Dermis blood vessel endothelial cell (primary cell): ENCODE measurements around the gene BPIFB1. TPM values are rescaled to one million over a fixed set of nuclear protein-coding genes. Genes with fewer than 3 reads are reported as not detected.

Experiments used
- DNase-seq: peaks from one replicate; pipeline ENCODE4 v3.0.0; 2010
- total RNA-seq: library from RNA; depleted of rRNA; stranded (reverse); fragments of >200 nt; gene quantifications from 2 replicates; pipeline ENCODE4 v1.2.3, GENCODE V29; 2014

Gene BPIFB1
- total RNA-seq, 1 donor from 2014 or later, result not detected

DNA sequence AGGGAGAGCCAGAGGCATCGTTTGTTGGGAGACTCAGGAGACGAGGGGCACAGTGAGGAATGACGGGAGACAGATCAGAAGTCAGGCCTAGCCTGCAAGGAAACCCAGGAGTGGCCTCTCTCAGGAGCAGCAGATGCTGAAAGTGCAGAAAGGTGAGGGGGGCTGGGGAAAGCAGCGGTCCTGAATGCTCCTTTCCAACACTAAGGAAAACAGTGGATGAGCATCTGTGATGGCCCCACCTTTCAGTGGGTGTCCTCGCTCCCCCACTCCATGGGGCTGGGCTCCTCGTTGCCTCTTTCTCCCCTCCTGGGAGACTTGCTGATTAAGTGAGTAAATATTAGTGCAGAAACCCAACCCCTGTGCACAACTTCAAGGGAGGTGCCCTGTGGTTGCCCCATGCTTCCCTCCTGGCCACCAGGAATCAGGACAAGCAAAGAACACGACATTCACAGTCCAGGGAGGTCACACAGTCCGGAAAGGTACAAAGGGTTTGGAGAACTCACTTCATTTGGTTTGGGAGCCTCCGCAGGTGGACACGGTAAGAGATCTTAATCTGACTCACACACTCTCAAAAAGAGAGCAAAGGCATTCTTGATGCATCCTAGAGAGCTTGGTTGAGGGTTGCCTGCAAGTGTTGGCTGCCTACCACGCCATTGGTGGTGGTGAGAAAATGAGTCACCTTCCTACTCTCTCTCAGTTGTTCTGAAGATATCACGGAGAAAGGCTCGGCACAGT is 9.7 kb upstream of the BPIFB1 start:
- no peak for DNase-seq

DNA sequence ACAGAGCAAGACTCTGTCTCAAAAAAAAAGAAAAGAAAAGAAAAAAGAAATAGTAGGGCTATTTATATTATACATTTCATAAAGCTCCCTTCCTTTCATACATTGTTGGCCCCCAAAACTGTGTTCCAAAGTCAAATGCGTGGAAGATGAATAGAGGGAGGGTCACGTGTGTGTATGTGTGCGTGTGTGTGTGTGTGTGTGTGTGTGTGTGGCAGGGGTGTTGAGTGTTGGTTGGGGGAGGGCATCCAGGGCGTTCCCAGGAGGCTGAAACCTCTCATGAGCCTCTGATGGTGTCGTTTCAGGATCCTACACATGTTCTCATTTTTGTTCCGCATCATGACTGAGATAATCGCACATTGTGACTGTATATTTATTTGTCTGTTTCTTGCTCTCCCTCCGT is 7.8 kb upstream of the BPIFB1 start:
- DNase-seq, result no peak

DNA sequence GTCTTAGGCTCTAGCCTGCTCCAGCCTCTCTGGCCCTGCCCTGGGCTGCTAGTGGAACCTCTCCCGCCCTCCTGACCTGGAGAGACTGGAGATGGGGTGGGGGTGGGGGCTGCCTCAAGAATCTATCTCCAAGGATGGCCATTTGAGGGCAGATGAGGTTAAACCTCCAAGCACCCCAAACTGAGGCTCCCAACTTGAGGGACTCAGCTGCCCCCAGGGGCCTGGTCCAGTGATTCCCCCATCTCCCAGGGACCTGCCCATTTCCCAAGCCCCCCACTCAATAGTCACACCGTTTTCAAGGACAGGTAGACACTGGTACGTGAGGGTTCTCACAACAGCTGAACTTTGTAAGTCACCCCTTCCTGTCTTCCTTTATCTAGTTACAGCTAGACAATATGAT is 7.1 kb upstream of the BPIFB1 start:
- DNase-seq, result no peak

DNA sequence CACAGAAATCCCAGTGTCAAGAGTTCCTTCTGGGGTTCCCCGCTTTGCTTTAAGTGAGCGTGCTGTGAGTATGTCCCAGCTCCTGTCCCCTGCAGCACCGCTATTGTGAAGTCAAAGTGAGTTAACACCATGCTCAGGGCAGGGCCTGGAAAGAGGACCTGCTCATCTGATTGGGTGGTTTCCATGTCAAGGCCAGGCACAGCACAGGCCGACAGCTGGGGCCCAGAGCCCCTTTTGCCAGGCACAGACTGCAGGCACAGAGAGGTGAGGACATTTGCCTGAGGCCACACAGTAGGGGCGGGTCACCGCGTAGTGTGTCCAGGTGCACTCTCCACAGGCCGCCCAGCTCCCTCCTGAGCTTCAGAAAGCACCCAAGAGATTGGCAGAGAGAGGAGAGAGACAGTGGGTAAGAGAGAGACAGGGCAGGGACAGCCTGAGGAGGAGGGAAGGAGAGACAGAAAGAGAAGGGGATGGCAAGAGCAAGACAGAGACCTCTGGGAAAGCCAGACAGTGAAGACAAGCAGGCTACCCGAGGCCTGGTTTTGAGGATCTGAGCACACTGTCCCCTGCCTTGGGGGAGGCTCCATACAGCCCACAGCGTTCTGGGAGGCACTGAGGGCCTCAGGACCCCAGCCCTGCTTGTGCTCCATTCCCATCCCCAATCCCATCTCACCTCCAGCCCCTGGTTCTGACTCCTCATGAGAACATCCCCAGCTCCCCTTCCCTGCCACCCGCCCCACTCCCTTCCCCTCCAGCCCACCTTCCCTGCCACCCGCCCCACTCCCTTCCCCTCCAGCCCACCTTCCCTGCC is 6.5 kb upstream of the BPIFB1 start:
- DNase-seq, result no peak

DNA sequence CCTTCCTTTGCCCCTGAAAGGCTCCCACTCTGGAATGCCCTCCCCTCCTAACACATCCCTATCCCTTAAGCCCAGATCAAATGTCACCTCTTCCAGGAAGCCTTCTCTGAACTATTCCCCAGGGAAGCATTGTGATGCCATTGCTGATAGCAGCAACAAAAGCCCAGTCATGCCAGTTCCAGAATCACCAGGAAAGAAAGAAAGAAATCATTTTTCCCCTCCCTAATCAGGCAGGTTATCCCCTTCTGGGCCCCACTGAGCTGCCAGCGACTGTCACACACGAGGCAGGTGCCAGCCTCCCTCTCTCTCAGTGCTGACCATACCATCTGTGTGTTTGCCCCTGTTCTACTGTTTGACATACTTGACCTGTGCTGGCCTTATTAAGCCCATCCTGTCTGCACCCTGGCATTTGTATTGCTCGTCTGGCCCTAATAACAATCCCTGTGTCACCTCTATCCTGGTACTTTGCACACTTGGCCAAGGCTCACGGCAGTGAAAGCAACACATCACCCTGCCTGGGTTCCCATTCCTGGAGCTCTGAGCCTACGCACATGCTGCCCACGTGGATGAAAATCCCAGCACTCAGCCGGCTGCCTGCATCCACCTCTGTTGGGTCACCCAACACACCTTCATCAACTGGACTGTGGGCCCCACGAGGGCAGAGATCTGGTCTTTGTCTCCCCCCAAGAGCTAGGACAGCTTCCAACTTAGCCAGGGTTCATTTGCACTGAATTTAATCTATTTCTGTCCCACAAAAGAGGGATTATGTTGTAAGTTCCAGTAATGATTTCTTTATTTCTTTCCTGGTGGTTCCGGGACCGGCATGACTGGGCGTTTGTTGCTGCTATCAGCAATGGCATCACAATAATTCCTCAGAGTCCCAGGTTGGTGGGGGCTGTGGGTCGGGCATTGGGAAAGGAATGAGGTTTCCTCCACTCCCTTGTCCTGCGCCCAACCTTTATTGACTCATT is 5.3 kb upstream of the BPIFB1 start:
- DNase-seq, result no peak

DNA sequence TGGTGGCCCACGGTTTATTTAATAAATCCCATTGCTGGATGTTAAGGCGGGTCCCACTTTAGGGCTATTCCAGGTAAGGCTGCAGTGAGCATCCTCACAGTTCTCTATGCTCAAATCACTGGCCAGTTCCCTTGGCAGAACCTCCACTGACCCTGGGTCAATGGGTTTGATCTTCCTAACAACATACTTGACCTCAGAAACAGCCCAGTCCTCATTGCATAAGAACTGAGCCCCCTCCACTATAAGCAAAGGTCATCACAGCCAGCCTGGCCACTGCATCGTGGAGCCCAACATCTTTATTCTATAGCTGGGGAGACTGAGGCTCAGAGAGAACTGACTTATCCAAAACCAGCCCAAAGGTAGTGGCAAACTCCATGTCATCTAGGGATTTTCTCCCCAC is 4.3 kb upstream of the BPIFB1 start:
- DNase-seq, result no peak

DNA sequence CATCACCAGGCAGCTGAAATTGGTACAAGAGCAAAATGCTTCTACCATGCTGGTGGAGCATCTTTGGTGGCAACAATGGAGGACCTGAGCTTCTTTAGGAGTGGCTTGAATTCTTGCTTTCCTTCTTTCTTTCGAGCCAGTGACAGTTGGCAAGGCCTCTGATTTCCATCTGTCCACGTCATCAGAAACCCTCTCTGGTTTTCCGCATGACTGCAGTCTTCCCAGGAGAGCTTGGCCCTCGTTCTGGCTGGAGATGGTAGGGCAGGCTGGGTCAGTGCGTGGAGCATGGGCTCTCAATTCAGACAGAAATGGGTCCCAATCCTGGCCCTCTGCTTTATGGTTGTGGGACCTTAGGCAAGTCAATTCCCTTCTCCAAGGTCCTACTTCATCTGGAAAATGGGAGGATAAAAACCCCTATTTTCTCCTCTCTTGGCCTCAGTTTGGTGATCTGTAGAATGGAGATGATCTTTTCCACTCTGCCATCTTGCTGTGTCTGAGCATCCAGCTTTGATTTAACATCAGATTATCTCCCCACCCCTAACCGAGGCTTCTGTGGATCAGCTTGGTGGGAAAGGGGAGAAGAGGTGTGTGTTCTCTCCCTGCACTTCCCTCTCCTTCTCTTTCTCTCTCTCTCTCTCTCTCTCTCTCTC is 3.6 kb upstream of the BPIFB1 start:
- no peak for DNase-seq

DNA sequence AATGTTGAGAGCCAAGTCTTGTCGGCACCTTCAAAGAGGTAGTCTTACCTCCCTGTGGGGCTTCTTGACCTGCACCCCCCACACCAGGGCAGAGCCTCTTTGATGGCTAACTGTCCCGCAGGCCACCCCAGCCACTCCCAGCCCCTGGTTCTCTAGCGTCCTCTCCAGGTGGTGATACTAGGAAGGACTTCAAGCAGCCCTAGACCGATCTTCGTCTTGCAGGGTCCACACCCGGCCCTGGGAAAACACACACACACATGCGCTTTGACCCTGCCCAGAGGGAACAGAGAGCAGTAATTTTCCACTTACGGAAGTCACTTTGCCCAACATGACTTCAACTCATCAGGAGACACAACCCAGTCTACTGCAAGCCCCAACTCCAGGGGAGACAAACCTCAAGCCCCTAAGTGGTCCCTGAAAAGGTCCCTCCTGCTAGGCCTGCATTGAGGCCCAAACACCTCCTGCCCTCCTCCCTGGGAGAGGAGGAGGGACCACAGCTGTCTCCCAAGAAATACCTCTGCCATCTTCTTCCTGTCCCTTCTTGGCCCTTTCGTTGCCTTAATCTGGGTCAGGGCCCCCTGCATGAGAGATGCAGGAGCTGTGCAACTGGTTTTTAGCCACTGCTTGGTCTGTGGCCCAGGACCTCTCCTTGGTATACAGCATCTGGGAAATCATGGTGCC is 2.9 kb upstream of the BPIFB1 start:
- DNase-seq, result no peak

DNA sequence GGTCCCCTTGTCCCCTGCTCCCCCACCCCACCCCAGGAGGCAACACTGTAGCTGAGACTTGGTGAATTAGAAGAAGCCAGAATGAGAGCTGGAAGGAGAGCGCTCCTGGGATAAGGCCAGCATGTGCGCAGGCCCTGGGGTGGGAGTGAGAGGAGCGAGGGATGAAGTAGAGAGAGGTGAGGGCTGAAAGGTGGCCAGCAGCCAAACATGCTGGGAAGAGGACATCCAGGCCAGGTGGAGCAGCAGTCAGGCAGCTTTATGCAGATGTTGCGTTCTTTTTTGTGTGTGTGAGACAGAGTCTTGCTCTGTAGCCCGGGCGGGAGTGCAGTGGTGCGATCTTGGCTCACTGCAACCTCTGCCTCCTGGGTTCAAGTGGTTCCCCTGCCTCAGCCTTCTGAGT is 2.2 kb upstream of the BPIFB1 start:
- no peak for DNase-seq

DNA sequence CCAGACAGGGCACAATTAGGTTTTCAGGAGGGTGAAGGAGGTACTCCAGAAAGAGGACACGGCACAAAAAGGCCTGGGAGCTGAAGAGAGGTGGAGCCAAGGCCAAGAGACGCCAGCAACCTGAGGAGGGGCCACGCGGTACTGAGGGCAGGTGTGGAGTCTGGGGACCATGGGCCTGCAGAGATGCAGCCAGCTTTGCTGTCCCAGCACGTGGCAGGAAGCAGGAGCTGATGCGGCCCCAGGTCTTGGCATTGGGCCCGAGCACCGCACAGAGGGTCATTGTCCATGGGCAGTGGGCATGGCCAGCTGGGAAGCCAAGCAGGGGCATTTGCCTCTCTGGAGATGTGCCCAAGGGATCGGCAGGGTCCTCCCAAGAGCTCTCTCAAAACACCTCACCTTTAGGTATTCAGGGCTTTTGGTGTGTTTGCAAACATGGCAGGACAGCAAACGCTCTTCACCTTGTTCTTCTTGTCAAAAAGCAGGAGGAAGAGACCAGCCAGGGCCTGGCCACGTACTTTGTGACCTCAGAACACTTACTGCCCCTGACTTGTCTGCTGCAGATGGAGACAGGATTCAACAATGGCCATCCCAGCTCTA is 1.4 kb upstream of the BPIFB1 start:
- no peak for DNase-seq

DNA sequence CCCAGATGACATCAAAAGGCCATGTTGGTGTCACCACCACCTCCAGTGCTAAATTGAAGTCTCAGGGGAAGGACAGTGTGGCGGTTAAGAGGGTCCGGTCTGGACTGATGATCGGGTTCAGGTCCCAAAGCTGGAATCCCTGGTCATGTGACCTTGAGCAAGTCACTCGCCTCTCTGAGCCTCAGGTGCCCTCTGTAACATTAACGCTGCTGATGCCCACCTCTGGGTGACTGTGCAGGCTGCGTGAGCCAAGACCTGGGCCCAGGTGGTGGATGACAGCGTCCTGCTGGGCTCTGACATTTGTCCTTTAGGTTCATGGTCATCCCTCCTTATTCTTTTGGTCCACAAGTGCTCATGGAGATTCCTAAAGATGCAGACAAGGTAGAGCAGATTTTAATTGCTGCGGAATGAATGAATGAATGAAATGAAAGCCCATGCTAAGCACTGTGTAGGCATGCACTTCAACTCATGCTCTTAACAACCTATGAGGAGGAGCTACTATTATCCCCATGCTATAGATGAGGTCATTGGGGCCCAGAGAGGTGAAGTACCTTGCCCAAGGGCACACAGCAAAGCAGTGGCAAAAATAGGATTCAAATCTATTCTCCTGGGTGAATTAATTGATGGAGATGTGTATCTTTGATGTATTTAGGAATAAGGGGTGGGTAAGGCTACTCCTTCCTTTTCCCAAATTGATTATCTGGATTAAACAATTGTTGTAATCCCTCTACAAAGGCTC is 649 bp upstream of the BPIFB1 start:
- no peak for DNase-seq

DNA sequence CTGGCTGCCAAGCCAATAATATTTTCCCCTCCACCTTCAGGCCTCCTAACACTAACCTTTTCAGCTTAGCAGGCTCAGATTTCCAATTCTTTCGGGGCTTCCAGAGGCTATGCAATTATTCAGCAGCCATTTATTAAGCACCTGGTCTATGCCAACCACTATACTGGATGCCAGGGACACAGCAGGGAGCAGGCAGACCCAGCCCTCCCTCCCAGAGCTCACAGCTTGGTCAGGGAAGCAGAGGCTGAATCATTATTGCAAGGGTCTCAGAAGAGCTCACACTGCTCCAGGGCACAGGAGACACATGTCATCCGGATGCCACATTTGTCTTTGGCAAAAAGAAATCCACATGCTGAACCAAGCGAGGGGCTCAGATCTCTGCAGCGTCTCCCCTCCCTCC is 1.3 kb downstream of the BPIFB1 start:
- DNase-seq, result no peak

DNA sequence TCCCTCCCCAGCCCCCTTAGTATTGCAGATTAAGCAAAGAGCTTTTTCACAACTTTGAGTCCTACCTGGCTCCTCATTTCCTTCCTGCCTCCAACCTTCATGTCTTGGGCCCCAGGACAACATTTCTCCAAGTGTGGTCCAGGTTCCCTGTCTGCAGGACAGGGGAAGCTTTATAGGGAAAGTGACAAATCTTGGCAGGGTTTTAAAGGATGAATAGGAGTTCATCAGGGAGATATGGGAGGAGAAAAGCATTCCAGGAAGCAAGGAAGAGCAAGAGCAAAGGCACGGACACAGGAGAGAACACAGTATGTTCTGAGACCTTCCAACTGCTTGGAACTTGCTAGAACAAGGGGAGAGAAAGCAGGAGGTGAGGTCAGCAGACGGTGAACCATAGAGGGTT is 1.9 kb downstream of the BPIFB1 start:
- no peak for DNase-seq

DNA sequence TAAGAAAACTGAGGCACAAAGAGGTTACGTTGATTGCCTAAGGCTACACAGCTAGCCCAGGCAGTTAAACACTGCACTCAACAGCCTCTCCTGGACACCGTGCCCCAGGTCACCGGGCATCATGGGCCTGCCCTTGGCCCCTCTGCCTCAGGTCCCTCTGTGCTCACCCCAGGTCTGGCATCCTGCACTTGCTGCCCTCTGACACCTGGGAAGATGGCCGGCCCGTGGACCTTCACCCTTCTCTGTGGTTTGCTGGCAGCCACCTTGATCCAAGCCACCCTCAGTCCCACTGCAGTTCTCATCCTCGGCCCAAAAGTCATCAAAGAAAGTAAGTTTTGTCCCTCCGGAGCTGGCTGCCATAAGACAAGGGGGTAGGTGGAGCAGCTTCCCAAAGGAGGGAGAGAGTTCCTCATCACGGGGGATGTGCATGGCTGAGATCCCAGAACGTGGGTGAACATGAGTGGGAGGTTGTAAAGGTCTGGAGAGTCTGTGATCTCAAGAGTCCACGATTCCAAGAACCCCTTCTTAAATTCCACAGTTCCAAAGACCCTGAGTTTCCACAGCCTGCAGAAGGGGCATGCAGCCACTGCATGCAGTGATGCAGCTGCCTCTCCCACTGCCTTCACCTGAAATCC is 3.0 kb downstream of the BPIFB1 start:
- no peak for DNase-seq

DNA sequence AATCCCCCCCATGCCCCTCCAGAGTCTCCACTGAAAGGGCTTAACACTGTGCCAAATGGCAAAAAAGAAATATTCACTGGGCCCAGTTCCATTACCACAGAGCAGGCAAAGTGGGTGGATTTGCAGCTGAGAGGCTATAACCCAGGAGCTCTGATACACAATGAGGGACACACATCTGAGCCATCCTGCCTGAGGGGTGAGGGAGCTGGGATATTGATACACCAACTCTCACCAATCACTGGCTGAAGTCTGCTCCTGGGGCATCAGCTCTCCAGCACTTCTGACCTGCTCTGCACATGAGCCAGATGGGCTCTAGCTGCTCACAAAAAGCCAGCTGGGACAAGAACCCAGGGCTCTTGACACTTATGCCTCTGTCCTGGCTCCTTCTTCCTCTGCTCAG is 4.9 kb downstream of the BPIFB1 start:
- DNase-seq, result no peak

DNA sequence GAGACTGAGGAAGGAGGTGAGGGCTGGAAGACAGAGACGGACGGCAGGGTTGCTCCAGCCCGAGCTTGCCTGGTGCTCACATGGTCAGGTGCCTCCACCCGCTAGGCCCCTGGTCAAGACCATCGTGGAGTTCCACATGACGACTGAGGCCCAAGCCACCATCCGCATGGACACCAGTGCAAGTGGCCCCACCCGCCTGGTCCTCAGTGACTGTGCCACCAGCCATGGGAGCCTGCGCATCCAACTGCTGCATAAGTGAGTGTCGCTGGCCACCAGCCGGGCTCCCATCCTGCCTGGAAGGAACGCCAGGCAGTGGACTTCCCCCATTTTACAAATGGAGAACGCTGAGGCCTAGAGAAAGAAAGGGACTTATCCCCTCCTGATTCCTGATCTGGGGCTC is 7.8 kb downstream of the BPIFB1 start:
- no peak for DNase-seq

DNA sequence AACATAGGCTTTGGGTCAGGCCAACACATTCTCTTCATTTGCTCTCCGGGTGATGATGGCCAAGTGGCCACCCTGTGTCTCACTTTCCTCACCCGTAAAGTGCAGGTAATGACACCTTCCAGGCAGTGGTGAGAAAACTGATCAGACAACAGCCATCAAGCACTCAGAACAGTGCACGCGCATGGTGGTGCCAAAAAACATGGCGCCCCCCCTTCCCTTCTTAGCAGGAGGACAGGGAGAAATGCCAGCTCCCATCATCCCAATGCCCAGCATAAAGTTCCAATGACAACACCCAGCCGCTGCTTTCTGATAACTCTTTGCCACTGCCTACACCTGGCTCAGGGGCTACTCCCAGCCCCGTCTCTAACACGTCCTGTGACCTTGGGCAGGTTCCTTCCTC is 8.4 kb downstream of the BPIFB1 start:
- no peak for DNase-seq

DNA sequence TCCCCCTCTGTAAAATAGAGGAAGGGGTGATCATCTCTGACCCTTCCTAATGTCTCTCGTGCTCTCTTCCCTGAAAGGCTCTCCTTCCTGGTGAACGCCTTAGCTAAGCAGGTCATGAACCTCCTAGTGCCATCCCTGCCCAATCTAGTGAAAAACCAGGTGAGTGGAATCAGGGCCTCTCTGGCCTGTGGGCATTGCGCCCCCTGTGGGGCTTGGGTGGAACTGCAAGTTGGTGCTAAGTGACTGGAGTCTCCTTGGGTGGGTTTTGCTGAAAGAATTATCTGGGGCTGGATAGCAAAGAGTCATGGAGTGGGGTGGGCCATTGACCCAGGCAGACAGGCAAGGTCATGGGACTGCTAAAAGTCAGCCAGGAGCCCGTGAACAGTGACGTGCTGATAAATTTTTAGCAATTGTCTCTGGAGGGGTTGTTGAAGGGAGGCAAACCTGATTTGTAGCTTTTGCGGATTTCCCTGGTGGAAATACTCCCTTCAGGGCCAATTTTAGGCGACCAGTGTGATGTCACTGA is 8.9 kb downstream of the BPIFB1 start:
- peak; percentile 59 for DNase-seq

DNA sequence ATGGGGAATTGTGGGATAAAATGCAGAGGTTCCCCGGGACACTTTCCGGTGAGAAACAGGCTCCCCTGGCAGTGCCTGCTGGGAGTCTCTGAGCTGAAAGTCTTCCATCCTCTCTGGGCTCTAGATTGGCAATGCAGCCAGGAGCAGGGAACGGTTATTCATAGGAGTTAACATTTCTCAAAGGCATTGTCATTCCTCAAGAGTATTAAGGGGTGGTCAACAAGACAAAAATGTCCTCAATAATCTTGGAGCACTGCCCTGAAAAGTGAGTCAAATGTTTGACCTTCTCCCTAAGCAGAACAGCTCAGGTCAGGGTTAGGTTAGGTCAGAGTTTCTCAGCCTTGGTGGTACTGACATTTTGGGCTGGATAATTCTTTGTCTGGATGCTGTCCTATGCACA is 13.2 kb downstream of the BPIFB1 start:
- DNase-seq, result no peak

DNA sequence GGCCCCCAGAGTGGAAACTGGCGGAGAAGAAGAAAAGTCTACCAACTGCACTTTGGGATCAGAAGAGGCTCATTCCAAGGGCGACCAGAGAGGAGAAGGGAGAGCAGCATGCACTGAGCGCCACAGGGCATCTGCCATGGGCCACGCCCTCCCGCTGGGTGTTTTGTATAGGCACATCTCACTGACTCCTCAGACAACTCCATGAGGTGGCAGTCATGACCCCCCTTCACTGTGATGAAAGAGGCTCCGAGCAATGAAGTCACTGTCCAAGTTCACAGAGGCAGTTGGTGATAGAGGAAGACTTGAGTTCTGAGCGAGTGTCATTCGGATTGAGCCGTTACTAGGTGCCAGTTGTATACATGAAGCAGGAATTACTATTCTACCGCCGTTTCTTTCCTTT is 15.4 kb downstream of the BPIFB1 start:
- no peak for DNase-seq
